WERI-Rb-1 (cell line): ENCODE data around the gene LIPN.
"Not testable (repeated sequence)": the region's sequence is repeated elsewhere in the genome, so short reads cannot be mapped to it uniquely, and the experiment has no call there.

Source experiments
- DNase-seq: peaks from one replicate; pipeline ENCODE4 v3.0.0-alpha.2; 2020
- H3K27ac ChIP-seq: fragments of 250-450 bp; sonication (Bioruptor Pico); 2 replicates; pipeline ENCODE4 v1.5.1; 2020; ENCODE audit warnings: mild to moderate bottlenecking, moderate library complexity
- H3K27me3 ChIP-seq: fragments of 250-450 bp; sonication (Bioruptor Pico); 2 replicates; pipeline ENCODE4 v1.5.1; 2021; ENCODE audit warnings: mild to moderate bottlenecking, low read depth, moderate library complexity; ENCODE audit not compliant: insufficient read depth, severe bottlenecking
- H3K36me3 ChIP-seq: fragments of 250-450 bp; sonication (Bioruptor Pico); 2 replicates; pipeline ENCODE4 v1.5.1; 2020; ENCODE audit warnings: mild to moderate bottlenecking, moderate library complexity
- H3K4me3 ChIP-seq: 2 replicates; pipeline ENCODE4 v1.5.1; 2011; ENCODE audit warnings: low read depth, mild to moderate bottlenecking, control low read depth, low read length
- H3K9me3 ChIP-seq: fragments of 250-450 bp; sonication (Bioruptor Pico); 2 replicates; pipeline ENCODE4 v1.5.1; 2021; ENCODE audit warnings: mild to moderate bottlenecking, moderate library complexity; ENCODE audit not compliant: severe bottlenecking
- CTCF ChIP-seq: IDR thresholded peaks from 2 replicates; pipeline ENCODE4 v1.5.1; 2011; ENCODE audit warnings: low read depth, mild to moderate bottlenecking, control low read depth, inconsistent platforms, low read length

Gene LIPN

GRCh38 chr10:88730864-88731263 lies 29.0 kb upstream of the LIPN start:
- Histone ChIP-seq H3K4me3 (no peak overlapping the region), H3K27me3 (no peaks in the 10 kb centered on the region), H3K9me3 (no peaks in the 10 kb centered on the region), H3K36me3 (no peaks in the 10 kb centered on the region), H3K27ac (no peak overlapping the region)
- DNase-seq = no peak
- TF ChIP-seq CTCF = no peak

- no peak for DNase-seq
- H3K9me3 ChIP-seq = no peaks in the 10 kb centered on the region
- no peaks in the 10 kb centered on the region for H3K36me3 ChIP-seq
- no peak for TF ChIP-seq CTCF
- no peak overlapping the region for H3K27ac ChIP-seq
- H3K27me3 ChIP-seq = no peaks in the 10 kb centered on the region
- H3K4me3 ChIP-seq = no peak overlapping the region
These were observed 28.5 kb upstream of the LIPN start for GRCh38 chr10:88731296-88731695.

GRCh38 chr10:88733215-88733614 lies 26.6 kb upstream of the LIPN start:
- Histone ChIP-seq H3K27ac (no peak overlapping the region), H3K27me3 (no peaks in the 10 kb centered on the region), H3K9me3 (no peaks in the 10 kb centered on the region), H3K4me3 (no peak overlapping the region), H3K36me3 (no peaks in the 10 kb centered on the region)
- no peak for TF ChIP-seq CTCF
- DNase-seq = no peak

- H3K27ac ChIP-seq = no peak overlapping the region
- H3K9me3 ChIP-seq = no peaks in the 10 kb centered on the region
- H3K4me3 ChIP-seq = no peak overlapping the region
- DNase-seq = no peak
- no peaks in the 10 kb centered on the region for H3K36me3 ChIP-seq
- TF ChIP-seq CTCF = no peak
- no peaks in the 10 kb centered on the region for H3K27me3 ChIP-seq
These were observed 24.2 kb upstream of the LIPN start for GRCh38 chr10:88735661-88736060.

GRCh38 chr10:88741921-88742320 lies 17.9 kb upstream of the LIPN start:
- DNase-seq, H3K27ac ChIP-seq, H3K27me3 ChIP-seq, H3K4me3 ChIP-seq, H3K9me3 ChIP-seq, H3K36me3 ChIP-seq: not testable (repeated sequence)

- H3K9me3 ChIP-seq = no peaks in the 10 kb centered on the region
- TF ChIP-seq CTCF = no peak
- no peak overlapping the region for H3K27ac ChIP-seq
These were observed 17.4 kb upstream of the LIPN start for GRCh38 chr10:88742448-88742847.

More at GRCh38 chr10:88742448-88742847, 17.4 kb upstream of the LIPN start:
- no peak for DNase-seq
- no peak overlapping the region for H3K4me3 ChIP-seq
- no peaks in the 10 kb centered on the region for H3K36me3 ChIP-seq
- H3K27me3 ChIP-seq = no peaks in the 10 kb centered on the region
